Measurements from ENCODE around the gene GPC1. TPM values are rescaled to one million over a fixed set of nuclear protein-coding genes. Genes with fewer than 3 reads are reported as not detected.

GPC1 gene
- 122 and 162 TPM in 2 replicates for total RNA-seq

GRCh38 chr2:240435457-240435947 lies at the start of gene GPC1:
TSS of gene GPC1 (plus strand) at chr2:240435663. CDS start at chr2:240435919, 256 bp downstream.

Other genes with a start within 250 kb of the GPC1 start
- gene ANKMY1, start 122.3 kb downstream of the GPC1 start, total RNA-seq, result 3.5 and 6.1 TPM in 2 replicates
- 2.5 and 4.6 TPM in 2 replicates for gene DUSP28, start 124.7 kb downstream of the GPC1 start, total RNA-seq
- 18.6 and 35.8 TPM in 2 replicates for gene RNPEPL1, start 132.8 kb downstream of the GPC1 start, total RNA-seq
- 15.6 and 16.2 TPM in 2 replicates for gene CAPN10, start 151.1 kb downstream of the GPC1 start, total RNA-seq
- gene GPR35, start 189.8 kb downstream of the GPC1 start, total RNA-seq, result not detected in 2 replicates
- not detected in 2 replicates for gene AQP12B, start 247.2 kb downstream of the GPC1 start, total RNA-seq